GM12865 (cell line): ENCODE measurements around the gene BLM.

Experiments used
- DNase-seq: peaks from one replicate; pipeline ENCODE4 v3.0.0; 2010; ENCODE audit warnings: low read depth
- H3K4me3 ChIP-seq: 2 replicates; pipeline ENCODE4 v1.5.1; 2011; ENCODE audit warnings: mild to moderate bottlenecking, low read depth, low read length, control low read depth
- TF ChIP-seq, protein P1 (sequence below): IDR thresholded peaks from 2 replicates; pipeline ENCODE4 v1.5.1; 2011; ENCODE audit warnings: low read length, control low read depth, low read depth, inconsistent platforms; ENCODE audit not compliant: insufficient read depth; ENCODE audit errors: missing control alignments

The BLM gene

DNA sequence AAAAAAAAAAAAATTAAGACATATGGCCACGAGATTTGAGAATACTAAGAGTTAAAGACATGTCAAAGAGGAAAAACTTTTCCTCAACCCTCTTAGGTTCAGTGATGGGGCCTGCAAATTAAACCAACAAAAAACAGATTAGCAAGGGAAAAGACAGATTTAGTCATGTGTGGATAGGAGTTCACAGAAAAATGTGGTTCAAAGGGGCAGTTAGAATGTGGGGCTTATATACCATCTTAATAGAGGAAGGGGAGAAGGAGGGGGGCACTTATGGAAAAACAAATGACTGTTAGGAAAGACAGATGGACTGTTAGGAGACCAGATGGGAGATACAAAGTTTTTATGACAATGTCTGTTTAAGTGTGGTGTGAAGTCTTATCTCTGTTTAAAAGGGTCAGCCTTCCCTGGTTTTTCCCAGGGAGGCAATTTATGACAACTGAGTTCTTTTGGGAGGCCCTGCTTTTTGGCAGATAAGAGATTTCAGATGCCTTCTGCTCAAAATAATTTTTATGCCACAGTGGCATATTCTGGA, 82.6 kb downstream of the BLM start:
- TF ChIP-seq, protein P1, sequence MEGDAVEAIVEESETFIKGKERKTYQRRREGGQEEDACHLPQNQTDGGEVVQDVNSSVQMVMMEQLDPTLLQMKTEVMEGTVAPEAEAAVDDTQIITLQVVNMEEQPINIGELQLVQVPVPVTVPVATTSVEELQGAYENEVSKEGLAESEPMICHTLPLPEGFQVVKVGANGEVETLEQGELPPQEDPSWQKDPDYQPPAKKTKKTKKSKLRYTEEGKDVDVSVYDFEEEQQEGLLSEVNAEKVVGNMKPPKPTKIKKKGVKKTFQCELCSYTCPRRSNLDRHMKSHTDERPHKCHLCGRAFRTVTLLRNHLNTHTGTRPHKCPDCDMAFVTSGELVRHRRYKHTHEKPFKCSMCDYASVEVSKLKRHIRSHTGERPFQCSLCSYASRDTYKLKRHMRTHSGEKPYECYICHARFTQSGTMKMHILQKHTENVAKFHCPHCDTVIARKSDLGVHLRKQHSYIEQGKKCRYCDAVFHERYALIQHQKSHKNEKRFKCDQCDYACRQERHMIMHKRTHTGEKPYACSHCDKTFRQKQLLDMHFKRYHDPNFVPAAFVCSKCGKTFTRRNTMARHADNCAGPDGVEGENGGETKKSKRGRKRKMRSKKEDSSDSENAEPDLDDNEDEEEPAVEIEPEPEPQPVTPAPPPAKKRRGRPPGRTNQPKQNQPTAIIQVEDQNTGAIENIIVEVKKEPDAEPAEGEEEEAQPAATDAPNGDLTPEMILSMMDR, result no peak
- no peak overlapping the region for H3K4me3 ChIP-seq
- DNase-seq, result no peak

DNA sequence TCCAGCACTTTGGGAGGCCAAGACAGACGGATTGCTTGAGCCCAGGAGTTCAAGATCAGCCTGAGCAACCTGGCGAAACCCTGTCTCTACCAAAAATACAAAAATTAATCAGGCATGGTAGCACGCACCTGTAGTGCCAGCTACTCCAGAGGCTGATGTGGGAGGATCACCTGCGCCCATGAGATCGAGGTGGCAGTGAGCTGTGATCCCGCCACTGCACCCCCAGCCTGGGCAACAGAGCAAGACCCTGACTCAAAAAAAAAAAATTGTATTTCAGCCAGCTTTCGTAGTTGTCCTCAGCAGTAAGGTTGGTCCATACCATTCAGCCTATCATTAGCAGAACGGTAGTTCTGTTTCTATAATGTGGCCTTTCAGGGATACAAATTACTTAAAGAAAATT, 84.7 kb downstream of the BLM start:
- no peak overlapping the region for H3K4me3 ChIP-seq
- DNase-seq, result no peak
- TF ChIP-seq, protein P1, result no peak

DNA sequence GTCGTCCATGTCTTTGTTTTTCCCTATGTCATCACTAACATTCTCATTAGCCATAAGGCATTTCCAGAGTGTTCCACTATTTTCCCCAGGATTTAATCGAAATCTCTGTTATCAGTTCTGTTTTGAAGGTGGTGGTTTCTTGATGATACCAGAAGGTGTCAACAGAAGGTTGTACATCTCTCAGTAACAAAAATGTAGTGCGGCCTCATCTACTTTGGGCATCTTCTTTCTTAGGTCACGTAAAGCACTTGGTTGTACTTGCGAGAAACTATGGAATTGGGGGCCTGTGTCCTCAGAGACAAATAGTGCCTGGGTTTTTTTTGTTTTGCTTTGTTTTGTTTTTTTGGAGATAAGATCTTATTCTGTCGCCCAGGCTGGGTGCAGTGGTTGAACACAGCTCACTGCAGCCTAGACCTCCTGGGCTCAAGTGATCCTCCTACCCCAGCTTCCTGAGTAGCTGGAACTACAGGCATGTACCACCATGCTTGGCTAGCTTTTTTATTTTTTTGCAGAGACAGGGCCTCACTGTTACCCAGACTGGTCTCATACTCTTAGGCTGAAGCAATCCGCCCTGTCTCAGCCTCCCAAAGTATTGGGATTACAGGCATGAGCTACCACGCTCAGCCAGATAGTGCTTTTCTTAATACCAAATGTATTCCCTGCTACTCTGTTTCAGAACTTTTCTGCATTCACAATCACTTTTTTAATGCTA, 90.1 kb downstream of the BLM start:
- DNase-seq, result no peak
- TF ChIP-seq, protein P1, result no peak
- H3K4me3 ChIP-seq, result no peak overlapping the region

DNA sequence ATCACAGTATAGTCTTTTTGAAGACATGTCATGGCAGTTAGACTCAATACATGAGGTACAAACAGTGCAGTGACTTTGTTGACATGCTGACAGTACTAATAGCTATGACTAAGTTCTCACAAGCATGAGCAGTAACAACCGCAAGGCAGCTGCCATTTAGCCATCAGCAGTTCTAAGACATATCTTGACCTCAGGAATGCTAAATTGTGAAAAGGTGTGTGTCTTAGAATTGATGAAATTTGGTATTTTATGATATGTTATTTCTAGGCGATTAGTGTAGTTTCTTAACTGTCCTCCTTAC, 90.6 kb downstream of the BLM start:
- H3K4me3 ChIP-seq, result no peak overlapping the region
- DNase-seq, result no peak
- TF ChIP-seq, protein P1, result no peak

DNA sequence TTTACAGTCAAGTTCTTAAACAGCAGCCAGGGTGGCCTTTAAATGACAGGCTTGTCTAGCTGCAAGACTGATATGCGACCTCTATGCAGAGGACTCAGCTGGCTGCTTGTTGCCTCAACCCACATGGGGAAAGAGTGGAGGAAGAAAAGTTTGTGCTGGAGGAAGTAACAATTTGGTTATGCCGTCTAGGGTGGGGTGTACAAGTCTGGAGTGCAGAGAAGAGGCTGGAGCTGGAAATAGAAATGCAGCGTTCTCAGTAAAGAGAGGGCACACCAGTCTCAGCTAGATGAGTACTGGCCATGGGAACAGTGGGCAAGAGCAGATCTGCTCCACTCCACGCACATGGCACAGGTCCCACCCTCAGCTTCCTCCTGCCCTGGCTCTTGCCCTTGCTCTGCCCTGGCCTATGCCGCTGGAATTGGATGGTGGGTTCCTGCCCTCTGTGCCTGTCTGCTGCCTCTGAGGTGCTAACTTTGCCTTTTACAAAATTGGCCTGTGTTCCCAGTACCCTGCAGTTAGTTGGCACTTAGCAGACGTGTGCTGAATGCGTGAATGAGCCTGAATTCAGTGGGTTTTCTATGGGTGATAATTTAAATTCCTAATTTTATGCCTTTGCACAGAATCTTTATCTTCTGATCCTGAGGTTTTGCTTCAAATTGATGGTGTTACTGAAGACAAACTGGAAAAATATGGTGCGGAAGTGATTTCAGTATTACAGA, 91.5 kb downstream of the BLM start:
- H3K4me3 ChIP-seq, result no peak overlapping the region
- DNase-seq, result no peak
- TF ChIP-seq, protein P1, result no peak

- no peak for DNase-seq
- no peak overlapping the region for H3K4me3 ChIP-seq
- TF ChIP-seq, protein P1, result no peak
These were observed 92.4 kb downstream of the BLM start for GRCh38 chr15:90809536-90809935.
